HepG2 (cell line): Measurements from ENCODE around the gene ATP9B. TPM values are rescaled to one million over a fixed set of nuclear protein-coding genes. Genes with fewer than 3 reads are reported as not detected.
A peak's percentile ranks its signal among the peaks of the same experiment; 100 is the strongest.

Experiments used
- BATF2 ChIP-seq: sonication (generic); formaldehyde crosslinking; IDR thresholded peaks from 2 replicates; pipeline ENCODE4 v1.8.0; 2022; ENCODE audit warnings: mild to moderate bottlenecking, missing genetic modification reagents, moderate library complexity
- CBX5 ChIP-seq: sonication (generic); formaldehyde crosslinking; IDR thresholded peaks from 2 replicates; pipeline ENCODE4 v1.4.0; 2020; ENCODE audit warnings: missing genetic modification reagents, borderline replicate concordance
- DBP ChIP-seq: sonication (generic); formaldehyde crosslinking; IDR thresholded peaks from 2 replicates; pipeline ENCODE4 v1.4.0; 2020; ENCODE audit warnings: missing genetic modification reagents; ENCODE audit errors: not compliant biosample characterization
- ELF4 ChIP-seq: sonication (generic); formaldehyde crosslinking; IDR thresholded peaks from 2 replicates; pipeline ENCODE4 v1.5.0; 2020; ENCODE audit warnings: missing genetic modification reagents, mild to moderate bottlenecking, moderate library complexity, borderline replicate concordance
- ELK4 ChIP-seq: sonication (generic); formaldehyde crosslinking; IDR thresholded peaks from 2 replicates; pipeline ENCODE4 v1.9.0; 2021; ENCODE audit warnings: missing genetic modification reagents, borderline replicate concordance
- ISL2 ChIP-seq: sonication (generic); formaldehyde crosslinking; IDR thresholded peaks from 2 replicates; pipeline ENCODE4 v1.5.0; 2020; ENCODE audit warnings: missing genetic modification reagents
- JUND ChIP-seq: sonication (generic); formaldehyde crosslinking; IDR thresholded peaks from 2 replicates; pipeline ENCODE4 v1.8.0; 2022; ENCODE audit warnings: mild to moderate bottlenecking, missing genetic modification reagents
- NRL ChIP-seq: sonication (generic); formaldehyde crosslinking; IDR thresholded peaks from 2 replicates; pipeline ENCODE4 v1.5.0; 2020; ENCODE audit warnings: missing genetic modification reagents, mild to moderate bottlenecking, moderate library complexity, borderline replicate concordance
- PBX2 ChIP-seq: IDR thresholded peaks from 2 replicates; pipeline ENCODE4 v1.6.1; 2016; ENCODE audit warnings: control low read depth
- PRPF4 ChIP-seq: fragments of 200-400 bp; formaldehyde crosslinking; IDR thresholded peaks from 2 replicates; pipeline ENCODE4 v1.6.1; 2016; ENCODE audit warnings: low read length, low read depth; ENCODE audit not compliant: poor library complexity, severe bottlenecking
- SAP130 ChIP-seq: IDR thresholded peaks from 2 replicates; pipeline ENCODE4 v1.6.1; 2016; ENCODE audit warnings: low read depth
- SP140L ChIP-seq: sonication (generic); formaldehyde crosslinking; IDR thresholded peaks from 2 replicates; pipeline ENCODE4 v1.4.0; 2020; ENCODE audit warnings: missing genetic modification reagents, borderline replicate concordance
- ZBED4 ChIP-seq: sonication (generic); formaldehyde crosslinking; IDR thresholded peaks from 2 replicates; pipeline ENCODE4 v1.4.0; 2020; ENCODE audit warnings: missing genetic modification reagents, borderline replicate concordance
- ZBTB34 ChIP-seq: sonication (generic); formaldehyde crosslinking; IDR thresholded peaks from 2 replicates; pipeline ENCODE4 v1.8.0; 2022; ENCODE audit warnings: mild to moderate bottlenecking, missing genetic modification reagents
- ZMYM3 ChIP-seq: sonication (generic); formaldehyde crosslinking; IDR thresholded peaks from 2 replicates; pipeline ENCODE4 v1.5.1; 2020; ENCODE audit warnings: mild to moderate bottlenecking, missing genetic modification reagents
- ZNF263 ChIP-seq: sonication (generic); formaldehyde crosslinking; IDR thresholded peaks from 2 replicates; pipeline ENCODE4 v1.4.0; 2020; ENCODE audit warnings: missing genetic modification reagents
- ZNF383 ChIP-seq: sonication (generic); formaldehyde crosslinking; IDR thresholded peaks from 2 replicates; pipeline ENCODE4 v1.4.0; 2020; ENCODE audit warnings: missing genetic modification reagents, mild to moderate bottlenecking, borderline replicate concordance
- ZNF543 ChIP-seq: sonication (generic); formaldehyde crosslinking; IDR thresholded peaks from 2 replicates; pipeline ENCODE4 v1.4.0; 2020; ENCODE audit warnings: mild to moderate bottlenecking, missing genetic modification reagents
- ZSCAN20 ChIP-seq: sonication (generic); formaldehyde crosslinking; IDR thresholded peaks from 2 replicates; pipeline ENCODE4 v1.4.0; 2020; ENCODE audit warnings: missing genetic modification reagents, mild to moderate bottlenecking, borderline replicate concordance
- polyA plus RNA-seq, 8 experiments: library from polyadenylated mRNA; depleted of rRNA in 3 of 8; stranded (reverse) in 7 of 8; unstranded in 1 of 8; fragments of >200 nt; fragmentation: Illumina TruSeq in 4 of 8; extraction: Trizol in 4 of 8; gene quantifications; 2 replicates each; pipeline versions ENCODE4 v1.2.1 to v1.2.3, GENCODE V29; 2011 to 2016; ENCODE audit warnings: low read depth in 4 of 8, missing spikeins in 1 of 8, mixed read lengths in 1 of 8; ENCODE audit not compliant: insufficient read depth in 1 of 8
- total RNA-seq, 5 experiments: library from RNA; depleted of rRNA; stranded (reverse); fragments of >200 nt; fragmentation: Illumina TruSeq; extraction: Trizol; gene quantifications; 2 replicates each; pipeline ENCODE4 v1.2.3, GENCODE V29; 2016; ENCODE audit warnings: low read depth in 1 of 5

ATP9B gene
- total and polyA plus RNA-seq, 2 of the 13 experiments (the other 11 are each of a cell fraction or from before 2014, with no cell fraction given): 10.8 to 11.3 TPM

GRCh38 chr18:79068937-79069716 lies at the start of gene ATP9B (continued):
- TF ChIP-seq SAP130 (CRISPR knock-in tag) (peak; percentile 68), ELF4 (CRISPR knock-in tag) (no peak), ZBTB34 (CRISPR knock-in tag) (no peak), ZSCAN20 (CRISPR knock-in tag) (no peak), ZNF543 (CRISPR knock-in tag) (peak; percentile 58; the same call in 1 of the 2 replicates), CBX5 (peak; percentile 70; the same call in 1 of the 2 replicates), DBP (CRISPR knock-in tag) (no peak), ZNF263 (CRISPR knock-in tag) (no peak), NRL (CRISPR knock-in tag) (0 out of 2 replicates have a peak, but pooled peaks have one; percentile 41), ISL2 (CRISPR knock-in tag) (no peak; the same call in 1 of the 2 replicates), ZMYM3 (CRISPR knock-in tag) (peak; percentile 49; the same call in 1 of the 2 replicates), PRPF4 (no peak), ZNF383 (CRISPR knock-in tag) (no peak), ZBED4 (CRISPR knock-in tag) (no peak), BATF2 (CRISPR knock-in tag) (no peak), JUND (0 out of 2 replicates have a peak, but pooled peaks have one; percentile 41), ELK4 (CRISPR knock-in tag) (no peak), SP140L (CRISPR knock-in tag) (no peak), PBX2 (CRISPR knock-in tag) (no peak)
